NCI-H524 treated with DMSO at 0.1 percent for 48 hours (cell line): Measurements from ENCODE around the gene FAM120A.
A peak's percentile ranks its signal among the peaks of the same experiment; 100 is the strongest.

Experiments
- DNase-seq: peaks from one replicate; lab custom pipeline; 2025; lab: John Stamatoyannopoulos, UW

The FAM120A gene

DNA sequence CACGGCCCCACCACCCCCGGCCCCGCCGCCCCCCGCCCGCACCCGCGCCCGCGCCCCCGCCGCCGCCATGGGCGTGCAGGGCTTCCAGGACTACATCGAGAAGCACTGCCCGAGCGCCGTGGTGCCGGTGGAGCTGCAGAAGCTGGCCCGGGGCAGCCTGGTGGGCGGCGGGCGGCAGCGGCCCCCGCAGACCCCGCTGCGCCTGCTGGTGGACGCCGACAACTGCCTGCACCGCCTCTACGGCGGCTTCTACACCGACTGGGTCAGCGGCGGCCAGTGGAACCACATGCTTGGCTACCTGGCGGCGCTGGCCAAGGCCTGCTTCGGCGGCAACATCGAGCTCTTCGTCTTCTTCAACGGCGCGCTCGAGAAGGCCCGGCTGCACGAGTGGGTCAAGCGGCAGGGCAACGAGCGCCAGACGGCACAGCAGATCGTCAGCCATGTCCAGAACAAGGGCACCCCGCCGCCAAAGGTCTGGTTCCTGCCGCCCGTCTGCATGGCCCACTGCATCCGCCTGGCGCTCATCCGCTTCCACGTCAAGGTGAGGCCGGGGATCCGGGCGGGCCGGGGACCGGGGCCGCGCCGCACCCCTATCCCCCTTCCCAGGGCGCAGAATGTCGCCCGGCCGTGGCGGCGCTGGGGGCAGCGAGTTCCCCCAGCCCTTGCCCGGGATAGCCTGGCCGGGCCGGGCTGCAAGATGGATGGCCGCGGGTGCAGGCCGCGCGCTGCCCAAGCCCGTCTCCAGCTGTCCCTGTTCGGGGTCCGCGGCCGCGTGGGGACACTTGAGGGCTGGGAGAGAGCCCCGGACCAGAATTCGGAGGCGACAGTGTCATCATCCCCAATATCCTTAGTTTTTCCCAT is 594 bp downstream of the FAM120A start:
- DNase-seq, result no peak

DNA sequence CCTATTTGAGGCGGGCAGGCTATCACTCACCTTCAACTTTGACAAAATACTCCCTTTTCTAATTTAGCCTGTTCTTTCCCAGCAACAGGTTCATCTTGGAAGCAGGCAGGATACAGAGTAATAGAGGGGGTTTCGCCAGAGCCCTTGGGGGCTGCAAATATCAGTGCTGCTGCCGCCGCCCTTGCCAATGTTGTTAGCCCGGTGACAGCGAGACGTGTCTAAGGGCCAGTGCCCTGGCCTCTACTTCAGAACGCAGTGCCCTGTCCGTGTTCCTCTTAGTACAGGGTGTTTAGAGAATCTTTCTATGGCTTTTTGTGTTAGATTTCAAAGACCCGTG is 1.2 kb downstream of the FAM120A start:
- DNase-seq, result no peak

DNA sequence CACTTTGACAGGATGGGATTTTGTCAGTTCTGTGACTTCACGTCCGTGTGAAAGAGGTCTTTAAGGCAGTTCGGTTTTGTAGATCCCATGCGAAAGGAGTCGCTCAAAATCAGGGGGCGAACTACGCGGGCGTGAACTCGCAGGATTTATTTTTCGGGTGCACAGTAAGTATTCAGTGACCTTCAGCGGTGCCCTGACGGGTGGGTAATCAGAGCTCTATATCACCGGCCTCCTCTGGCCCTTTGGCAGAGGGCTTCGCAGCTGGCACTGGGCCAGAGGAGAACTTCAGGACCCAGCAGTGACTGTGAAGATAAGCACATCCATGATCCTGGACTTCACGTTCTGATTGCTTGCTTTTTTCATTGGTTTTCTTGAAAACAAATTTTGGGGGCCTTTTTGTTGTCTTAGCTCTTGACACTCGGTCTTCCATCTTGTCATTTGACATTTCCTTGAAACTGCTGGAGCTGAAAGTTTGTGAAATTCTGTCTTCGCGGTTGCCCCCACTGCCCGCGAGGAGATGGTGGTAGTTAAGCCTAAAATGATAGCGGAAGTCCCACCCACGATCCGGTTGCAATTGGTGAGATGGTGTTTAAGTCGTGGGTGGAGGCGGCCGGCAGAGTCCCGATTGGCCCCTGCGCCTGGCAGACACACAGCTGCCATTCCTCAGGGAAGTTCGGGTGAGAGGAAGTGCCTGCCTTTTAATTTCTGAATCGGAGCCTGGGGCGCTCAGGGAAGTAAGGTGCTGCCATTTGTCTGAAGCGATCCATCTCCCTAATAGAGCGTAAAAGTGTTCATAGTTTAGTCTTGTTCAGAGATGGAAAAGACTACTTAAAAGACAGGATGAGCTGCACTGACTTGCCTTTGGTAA is 1.8 kb downstream of the FAM120A start, which contains the start of gene FAM120AOS:
Gene FAM120AOS (minus strand): TSS at position 535 of the 868 bp plus-strand sequence. CDS start 872 bp downstream, outside the sequence.
- DNase-seq, result peak; percentile 79

DNA sequence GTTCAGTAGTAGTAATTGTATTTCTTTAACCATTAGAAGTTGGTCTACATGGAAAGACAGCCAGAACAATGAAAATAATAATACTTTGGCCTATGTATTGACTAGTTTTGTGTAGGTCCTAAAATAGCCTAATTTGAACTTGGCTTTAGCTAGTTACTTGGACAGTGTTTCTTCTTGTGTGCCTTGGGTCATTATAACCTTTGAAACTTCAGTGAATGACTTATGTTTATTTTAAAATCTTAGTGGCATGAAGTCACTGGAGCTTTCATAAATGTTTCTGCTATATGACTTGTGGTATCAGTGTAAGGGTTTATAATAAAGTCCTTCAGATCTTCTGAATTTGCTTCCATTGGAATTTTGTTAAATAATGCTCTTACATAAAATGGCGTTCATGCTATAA is 4.5 kb downstream of the FAM120A start:
- DNase-seq, result no peak

GRCh38 chr9:93456504-93456903 is 5.0 kb downstream of the FAM120A start:
- no peak for DNase-seq

GRCh38 chr9:93457006-93457405 is 5.5 kb downstream of the FAM120A start:
- no peak for DNase-seq

DNA sequence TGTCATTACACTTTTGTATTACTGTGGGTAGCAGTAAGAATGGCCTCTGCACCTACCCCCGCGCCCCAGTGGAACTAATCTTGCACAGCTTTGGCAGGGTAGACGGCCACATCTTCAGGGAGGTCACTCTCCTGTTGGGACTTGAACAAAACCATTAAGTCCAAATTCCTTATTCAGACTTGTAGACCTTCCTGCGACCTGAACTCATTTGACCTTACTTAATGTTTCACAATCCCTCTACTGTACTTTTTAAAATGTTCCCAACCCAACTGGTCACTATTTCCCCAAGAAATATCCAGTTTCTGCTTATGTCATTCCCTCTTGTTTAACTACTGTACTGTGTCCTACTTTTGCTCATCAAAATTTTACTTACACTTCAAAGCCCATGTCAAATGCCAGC is 7.2 kb downstream of the FAM120A start:
- no peak for DNase-seq

GRCh38 chr9:93459432-93459847 is 8.0 kb downstream of the FAM120A start:
- DNase-seq, result no peak

- DNase-seq, result no peak
Measured at GRCh38 chr9:93460689-93461413, 9.4 kb downstream of the FAM120A start.

DNA sequence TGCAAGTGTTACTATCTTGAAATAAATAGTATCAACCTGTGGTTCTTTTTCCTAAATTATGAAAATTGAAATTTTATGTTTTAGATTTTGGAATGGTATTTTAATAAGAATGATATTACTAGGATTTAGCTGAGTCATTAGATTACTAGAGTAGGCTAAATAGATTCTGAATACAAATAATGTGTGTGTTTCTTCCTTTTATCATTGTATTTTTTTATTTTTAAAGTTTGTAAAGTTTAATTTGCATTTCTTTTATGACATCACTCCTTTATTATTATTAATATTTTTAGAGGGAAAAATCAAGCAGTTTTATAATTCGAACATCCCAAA is 9.9 kb downstream of the FAM120A start:
- no peak for DNase-seq

GRCh38 chr9:93461821-93462220 is 10.3 kb downstream of the FAM120A start:
- no peak for DNase-seq

DNA sequence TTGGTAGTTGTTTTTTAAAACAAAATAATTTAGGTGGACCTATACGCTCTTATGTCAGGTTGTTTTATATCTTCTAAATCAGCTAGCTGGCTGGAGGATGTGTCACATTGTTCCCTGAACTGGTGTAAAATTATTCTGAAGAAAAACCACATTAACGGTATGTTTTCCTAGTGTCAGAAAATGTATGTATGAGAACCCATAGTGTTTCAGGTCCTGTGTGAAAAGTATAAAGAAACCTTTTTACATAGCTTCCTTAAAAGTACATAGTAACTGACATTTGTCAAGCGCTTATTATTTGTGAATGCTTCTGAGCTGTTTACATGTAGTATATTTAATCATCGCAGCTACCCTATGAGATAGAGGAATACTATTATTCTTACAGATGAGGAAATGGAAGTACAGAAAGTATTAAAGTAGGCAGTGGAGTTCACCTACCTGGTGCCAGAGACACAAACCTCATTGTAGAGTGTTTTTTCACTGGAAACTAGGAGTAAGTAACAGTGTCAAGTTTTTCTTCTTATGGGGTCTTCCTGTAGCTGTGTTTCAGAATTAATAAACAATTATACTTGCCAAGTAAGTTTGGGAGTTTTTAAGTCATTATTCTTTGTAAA is 12.3 kb downstream of the FAM120A start:
- DNase-seq, result no peak

DNA sequence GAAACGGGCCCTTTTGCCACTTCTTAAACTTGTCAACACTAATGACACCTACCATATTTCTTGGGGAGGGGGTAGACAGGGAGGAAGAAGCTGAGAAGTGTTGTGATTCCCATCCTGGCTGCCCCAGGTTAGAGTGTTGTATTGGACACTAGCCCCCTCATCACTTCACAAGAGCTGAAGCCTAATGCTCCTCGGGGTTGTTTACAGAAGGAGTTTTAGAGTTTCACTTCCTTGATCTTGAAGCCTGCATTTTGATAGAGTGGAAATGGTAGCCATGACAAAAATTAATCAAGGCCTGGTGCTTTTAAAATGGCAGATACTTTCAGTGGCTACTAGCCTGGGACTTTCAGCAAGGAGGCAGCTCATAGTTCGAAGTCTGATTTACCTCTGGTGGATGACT is 12.9 kb downstream of the FAM120A start:
- no peak for DNase-seq

- DNase-seq, result no peak
Measured at GRCh38 chr9:93464876-93465275, 13.4 kb downstream of the FAM120A start.

- no peak for DNase-seq
Measured at GRCh38 chr9:93465855-93466254, 14.4 kb downstream of the FAM120A start.

GRCh38 chr9:93466416-93467061 is 15.1 kb downstream of the FAM120A start:
- DNase-seq, result no peak

DNA sequence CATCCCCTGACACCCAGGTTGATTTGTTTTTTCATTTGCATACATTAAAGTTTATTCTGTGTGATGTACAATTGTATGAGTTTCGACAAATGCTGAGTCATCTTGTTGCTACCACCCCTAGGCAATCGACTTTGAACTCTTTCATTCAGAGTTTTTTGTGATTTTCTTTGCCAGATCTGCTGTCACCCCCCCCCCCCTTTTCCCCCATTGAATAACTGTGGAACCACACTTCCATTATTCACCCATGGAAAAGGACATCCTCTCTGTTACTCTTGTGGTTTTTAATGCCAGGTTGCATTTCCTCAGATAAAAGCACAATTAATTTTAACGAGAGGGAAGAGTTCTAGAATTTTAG is 15.6 kb downstream of the FAM120A start:
- no peak for DNase-seq

GRCh38 chr9:93467462-93467861 is 16.0 kb downstream of the FAM120A start:
- no peak for DNase-seq

DNA sequence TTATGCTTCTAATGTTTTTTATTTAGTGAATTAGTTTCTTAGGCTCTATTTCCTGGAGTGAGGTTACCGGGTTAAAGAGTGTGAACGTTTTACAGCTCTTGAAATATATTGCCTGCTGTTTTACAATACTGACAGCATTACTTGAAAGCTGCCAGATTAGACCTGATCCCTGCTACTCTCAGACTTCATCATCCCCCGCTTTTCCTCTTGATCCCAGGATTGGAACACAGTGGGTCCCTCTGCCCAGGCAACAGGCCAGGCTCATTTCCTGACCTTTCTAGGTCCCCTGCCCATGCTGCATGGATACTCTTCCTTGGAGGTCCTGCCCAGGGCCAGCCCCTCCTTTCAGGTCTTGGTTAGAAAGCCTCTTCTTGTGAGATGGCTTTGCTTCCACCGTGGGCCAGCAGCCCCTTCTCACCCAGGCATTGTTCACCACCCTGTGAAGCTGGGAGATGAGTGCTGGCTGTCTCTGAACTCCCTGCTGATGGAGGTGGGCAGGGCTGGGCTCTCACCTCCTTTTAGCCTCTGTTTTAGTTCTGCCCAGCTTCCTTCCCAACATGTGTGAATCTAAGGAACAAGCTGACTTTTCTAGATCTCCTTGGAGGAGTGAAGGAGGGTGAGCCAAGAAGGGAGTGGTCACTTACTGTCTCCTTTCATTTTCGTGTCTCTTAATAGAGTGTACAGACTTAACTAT is 17.4 kb downstream of the FAM120A start:
- no peak for DNase-seq

DNA sequence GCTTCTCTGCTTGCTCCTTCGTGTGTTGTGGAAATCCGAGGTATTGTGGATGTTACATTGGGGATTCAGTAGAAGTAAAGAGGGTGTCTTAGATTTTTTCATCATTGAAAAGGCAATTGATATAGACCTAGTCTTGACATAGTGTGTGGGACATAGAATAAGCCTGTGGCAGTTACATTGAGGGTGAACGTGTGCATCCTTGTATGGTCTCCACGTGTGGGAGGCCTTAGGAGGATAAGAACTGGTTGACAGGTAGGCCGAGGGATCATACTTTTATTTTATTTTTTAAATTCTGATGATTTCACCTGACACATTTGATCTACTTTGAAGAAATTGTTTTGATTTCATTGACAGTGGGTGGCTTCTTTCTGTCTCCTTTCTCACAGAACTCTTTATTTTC is 18.9 kb downstream of the FAM120A start:
- DNase-seq, result no peak

DNA sequence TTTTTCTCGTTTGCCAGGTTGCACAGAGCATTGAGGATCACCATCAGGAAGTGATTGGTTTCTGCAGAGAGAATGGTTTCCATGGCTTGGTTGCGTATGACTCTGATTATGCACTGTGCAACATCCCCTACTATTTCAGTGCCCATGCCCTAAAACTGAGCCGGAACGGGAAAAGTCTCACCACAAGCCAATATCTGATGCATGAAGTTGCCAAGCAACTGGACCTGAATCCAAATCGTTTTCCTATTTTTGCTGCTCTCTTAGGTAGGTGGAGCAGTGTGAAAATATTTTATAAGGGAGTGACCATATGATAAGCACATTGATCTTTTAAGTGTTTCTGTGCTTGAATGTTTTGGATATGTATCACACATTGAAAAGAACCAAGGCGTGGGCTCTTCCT is 19.6 kb downstream of the FAM120A start:
- DNase-seq, result no peak
